Muscle layer of duodenum (tissue), 2 donors: ENCODE measurements around the gene UBE3C.

Experiments
- H3K27ac ChIP-seq: one replicate; pipeline ENCODE4 v1.7.0; 2013; ENCODE audit warnings: mild to moderate bottlenecking, low read length
- H3K27me3 ChIP-seq: one replicate; pipeline ENCODE4 v1.7.0; 2013; ENCODE audit warnings: low read depth, mild to moderate bottlenecking, control low read depth, low read length
- H3K36me3 ChIP-seq, 2 donors: one replicate each; pipeline ENCODE4 v1.7.0; 2013; ENCODE audit warnings: low read length in 2 of 2, control low read depth in 1 of 2, mild to moderate bottlenecking in 1 of 2; ENCODE audit not compliant: insufficient read depth in 2 of 2, control insufficient read depth in 1 of 2
- H3K4me1 ChIP-seq, 2 donors: one replicate each; pipeline ENCODE4 v1.7.0; 2013; ENCODE audit warnings: low read length in 2 of 2, mild to moderate bottlenecking in 2 of 2, control low read depth in 1 of 2, moderate library complexity in 1 of 2; ENCODE audit not compliant: insufficient read depth in 2 of 2, control insufficient read depth in 1 of 2
- H3K4me3 ChIP-seq, 2 donors: one replicate each; pipeline ENCODE4 v1.7.0; 2013; ENCODE audit warnings: low read length in 2 of 2, low read depth in 1 of 2, mild to moderate bottlenecking in 1 of 2
- H3K9me3 ChIP-seq, 2 donors: one replicate each; pipeline ENCODE4 v1.7.0; 2013; ENCODE audit warnings: low read length in 2 of 2, control low read depth in 1 of 2, mild to moderate bottlenecking in 1 of 2; ENCODE audit not compliant: control insufficient read depth in 1 of 2
- donor health status: healthy.

UBE3C gene

GRCh38 chr7:157177983-157178381 is 39.3 kb downstream of the UBE3C start:
- H3K27me3 ChIP-seq, result no peaks in the 10 kb centered on the region
- no peak overlapping the region for H3K4me3 ChIP-seq
- H3K9me3 ChIP-seq, result no peaks in the 10 kb centered on the region
- H3K27ac ChIP-seq, result no peak overlapping the region
- H3K4me1 ChIP-seq, result no peaks in the 10 kb centered on the region
- H3K36me3 ChIP-seq, result peaks cover 57 to 76% of the 10 kb centered on the region in 2 donors

DNA sequence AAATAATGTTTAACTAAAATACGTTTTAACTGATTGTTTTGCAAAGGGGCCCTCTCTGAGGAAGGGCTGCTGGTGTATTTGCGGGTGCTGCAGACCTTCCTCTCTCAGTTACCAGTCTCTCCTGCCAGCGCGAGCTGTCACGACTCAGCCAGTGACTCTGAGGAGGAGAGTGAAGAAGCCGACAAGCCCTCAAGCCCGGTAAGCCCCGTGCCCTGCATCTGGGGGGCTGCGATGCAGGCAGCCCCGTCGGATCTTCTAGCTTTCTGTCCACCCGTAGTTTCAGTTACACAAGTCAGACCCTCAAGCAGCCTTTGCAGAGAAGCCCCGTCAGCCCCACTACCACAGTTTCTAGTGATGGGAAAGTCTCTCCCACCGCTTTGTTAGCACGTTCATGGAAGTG is 45.1 kb downstream of the UBE3C start:
- no peaks in the 10 kb centered on the region for H3K9me3 ChIP-seq
- no peaks in the 10 kb centered on the region for H3K27me3 ChIP-seq
- H3K27ac ChIP-seq, result no peak overlapping the region
- no peaks in the 10 kb centered on the region for H3K4me1 ChIP-seq
- H3K4me3 ChIP-seq, result no peak overlapping the region
- peaks cover 67 to 79% of the 10 kb centered on the region in 2 donors for H3K36me3 ChIP-seq

DNA sequence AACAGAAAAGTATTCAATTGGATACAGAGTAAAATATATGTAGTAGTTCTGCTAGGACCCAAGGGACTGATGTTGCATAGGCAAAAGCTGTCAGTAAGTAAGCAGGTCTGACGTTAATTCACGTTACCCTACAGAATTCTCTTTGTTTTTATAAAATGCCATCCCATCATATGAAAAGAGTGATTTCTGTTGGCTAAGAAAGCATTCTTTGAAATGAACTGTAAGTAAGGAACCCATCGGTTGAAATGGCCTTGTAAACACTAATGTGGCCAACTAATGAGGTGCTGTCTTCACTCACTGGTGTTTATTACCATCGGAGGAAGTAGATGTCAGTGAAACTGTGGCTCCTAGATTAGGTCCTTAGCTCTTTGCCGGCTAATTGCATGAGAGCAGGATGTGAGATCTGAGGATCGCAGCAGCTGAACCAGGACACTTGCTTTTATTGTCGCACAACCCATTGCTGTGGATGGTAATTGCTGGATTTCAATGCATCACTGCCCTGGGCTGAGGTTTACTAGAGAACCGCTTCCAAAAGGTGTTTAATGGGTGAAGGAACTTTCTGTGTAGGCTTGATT is 49.5 kb downstream of the UBE3C start:
- Histone ChIP-seq H3K36me3 (peaks cover 53 to 67% of the 10 kb centered on the region in 2 donors), H3K27me3 (no peaks in the 10 kb centered on the region), H3K9me3 (no peaks in the 10 kb centered on the region), H3K4me3 (no peak overlapping the region), H3K27ac (no peak overlapping the region), H3K4me1 (no peaks in the 10 kb centered on the region)

GRCh38 chr7:157189405-157189804 is 50.7 kb downstream of the UBE3C start:
- H3K4me3 ChIP-seq, result no peak overlapping the region
- no peaks in the 10 kb centered on the region for H3K4me1 ChIP-seq
- H3K36me3 ChIP-seq, result peaks cover 49 to 56% of the 10 kb centered on the region in 2 donors
- no peaks in the 10 kb centered on the region for H3K27me3 ChIP-seq
- H3K27ac ChIP-seq, result no peak overlapping the region
- no peaks in the 10 kb centered on the region for H3K9me3 ChIP-seq

- Histone ChIP-seq H3K27me3 (no peaks in the 10 kb centered on the region), H3K36me3 (peaks cover 36 to 55% of the 10 kb centered on the region in 2 donors), H3K4me3 (no peak overlapping the region), H3K4me1 (no peaks in the 10 kb centered on the region), H3K9me3 (no peaks in the 10 kb centered on the region), H3K27ac (no peak overlapping the region)
Measured at GRCh38 chr7:157192861-157193260, 54.1 kb downstream of the UBE3C start.

DNA sequence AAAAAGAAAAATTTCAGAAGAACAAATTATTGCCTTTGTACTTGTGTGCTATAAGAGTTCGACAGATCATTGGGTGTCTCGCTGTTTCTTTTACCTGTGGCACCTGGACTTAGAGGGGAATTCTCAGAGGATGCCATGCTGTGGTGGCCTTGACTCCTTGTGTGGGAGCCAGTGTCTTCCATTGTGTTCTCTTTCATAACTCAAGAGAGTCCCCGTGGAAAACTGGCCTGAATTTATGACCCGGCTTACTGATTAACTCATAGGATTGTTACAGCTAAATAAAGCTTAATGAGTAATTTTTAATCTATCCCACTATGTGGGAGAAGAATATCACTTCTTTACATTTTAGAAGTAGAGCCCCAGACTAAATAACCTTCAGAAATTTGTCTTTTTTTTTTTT is 54.5 kb downstream of the UBE3C start:
- Histone ChIP-seq H3K27ac (no peak overlapping the region), H3K36me3 (peaks cover 36 to 55% of the 10 kb centered on the region in 2 donors), H3K9me3 (no peaks in the 10 kb centered on the region), H3K4me1 (no peaks in the 10 kb centered on the region), H3K27me3 (no peaks in the 10 kb centered on the region), H3K4me3 (no peak overlapping the region)

GRCh38 chr7:157194948-157195347 is 56.2 kb downstream of the UBE3C start:
- H3K4me1 ChIP-seq, result no peaks in the 10 kb centered on the region
- peaks cover 35 to 45% of the 10 kb centered on the region in 2 donors for H3K36me3 ChIP-seq
- H3K4me3 ChIP-seq, result no peak overlapping the region
- H3K27ac ChIP-seq, result no peak overlapping the region
- no peaks in the 10 kb centered on the region for H3K27me3 ChIP-seq
- H3K9me3 ChIP-seq, result no peaks in the 10 kb centered on the region

DNA sequence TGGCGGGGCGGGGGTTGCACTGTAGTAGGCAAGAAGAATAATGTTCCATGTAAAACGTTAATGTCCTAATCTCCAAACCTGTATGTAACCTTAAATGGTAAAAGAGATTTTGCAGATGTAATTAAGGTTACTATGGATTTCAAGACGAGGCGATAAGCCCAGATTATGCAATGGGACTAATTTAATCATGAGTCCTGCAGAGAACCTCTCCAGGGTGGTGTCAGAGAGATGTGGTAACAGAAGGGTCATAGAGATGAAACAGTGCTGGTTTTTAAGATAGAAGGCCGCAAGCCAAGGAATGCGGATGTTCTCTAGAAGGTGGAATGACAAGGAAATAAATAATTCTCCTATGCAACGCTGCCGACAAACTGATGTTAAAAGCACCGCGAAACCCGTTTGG is 57.1 kb downstream of the UBE3C start:
- H3K4me1 ChIP-seq, result no peaks in the 10 kb centered on the region
- no peaks in the 10 kb centered on the region for H3K27me3 ChIP-seq
- no peak overlapping the region for H3K27ac ChIP-seq
- peaks cover 26 to 42% of the 10 kb centered on the region in 2 donors for H3K36me3 ChIP-seq
- no peak overlapping the region for H3K4me3 ChIP-seq
- H3K9me3 ChIP-seq, result no peaks in the 10 kb centered on the region

DNA sequence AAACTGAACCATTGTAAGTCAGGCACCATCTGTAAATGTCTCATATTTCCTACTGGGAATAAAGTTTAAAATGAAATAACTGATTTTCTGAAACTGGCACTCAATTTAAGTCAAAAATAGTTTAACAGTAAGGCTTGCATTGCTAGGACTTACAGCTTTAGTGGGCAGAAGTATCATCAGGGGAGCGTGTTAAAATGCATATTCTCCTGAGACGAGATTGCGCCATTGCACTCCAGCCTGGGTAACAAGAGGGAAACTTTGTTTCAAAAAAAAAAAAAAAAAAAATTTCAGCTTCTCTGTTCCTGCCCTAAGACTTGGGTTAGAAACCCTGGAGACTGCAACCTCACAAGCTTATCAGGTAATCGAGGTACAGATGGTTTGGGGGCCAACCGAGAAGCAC is 65.4 kb downstream of the UBE3C start:
- Histone ChIP-seq H3K36me3 (peaks cover 36% of the 10 kb centered on the region in 2 donors), H3K9me3 (no peaks in the 10 kb centered on the region), H3K4me1 (no peaks in the 10 kb centered on the region), H3K27me3 (no peaks in the 10 kb centered on the region), H3K4me3 (no peak overlapping the region), H3K27ac (no peak overlapping the region)

- H3K27ac ChIP-seq, result no peak overlapping the region
- no peaks in the 10 kb centered on the region for H3K27me3 ChIP-seq
- H3K36me3 ChIP-seq, result peaks cover 35 to 36% of the 10 kb centered on the region in 2 donors
- H3K4me1 ChIP-seq, result no peaks in the 10 kb centered on the region
- H3K4me3 ChIP-seq, result no peak overlapping the region
- H3K9me3 ChIP-seq, result no peaks in the 10 kb centered on the region
Measured at GRCh38 chr7:157205438-157205837, 66.7 kb downstream of the UBE3C start.

- no peaks in the 10 kb centered on the region for H3K4me1 ChIP-seq
- no peaks in the 10 kb centered on the region for H3K27me3 ChIP-seq
- no peak overlapping the region for H3K27ac ChIP-seq
- H3K4me3 ChIP-seq, result no peak overlapping the region
- peaks cover 22 to 36% of the 10 kb centered on the region in 2 donors for H3K36me3 ChIP-seq
- H3K9me3 ChIP-seq, result no peaks in the 10 kb centered on the region
Measured at GRCh38 chr7:157208571-157209413, 70.1 kb downstream of the UBE3C start.
